Panc1 (cell line): ENCODE measurements around the gene CDKL1.

Experiments
- CTCF ChIP-seq: fragments of 450-650 bp; IDR thresholded peaks from 2 replicates; pipeline ENCODE4 v1.5.1; 2017; ENCODE audit warnings: mild to moderate bottlenecking
- REST ChIP-seq, 2 experiments: IDR thresholded peaks; 2 replicates each; pipeline ENCODE4 v1.6.1; 2011 to 2012; ENCODE audit warnings: low read depth in 2 of 2, control low read depth in 1 of 2, low read length in 1 of 2, mild to moderate bottlenecking in 1 of 2, moderate library complexity in 1 of 2; ENCODE audit not compliant: insufficient read depth in 1 of 2
- SIN3A ChIP-seq: IDR thresholded peaks from 2 replicates; pipeline ENCODE4 v1.6.1; 2012; ENCODE audit warnings: low read depth, mild to moderate bottlenecking, low read length, moderate library complexity, borderline replicate concordance; ENCODE audit not compliant: insufficient read depth

GRCh38 chr14:50381008-50381407, 15.7 kb downstream of the CDKL1 start:
- TF ChIP-seq CTCF = no peak
- TF ChIP-seq REST (IDR thresholded peaks at IDR 0.05; ENCODE audit: insufficient read depth in 1 of 2, low read depth in 2 of 2, low read length in 1 of 2) = no peak
- no peak for TF ChIP-seq SIN3A
